Prostate gland (tissue), 2 donors: Measurements from ENCODE around the gene STAB2.

Experiments used
- POLR2A ChIP-seq: fragments of 450-650 bp; IDR thresholded peaks from one replicate; pipeline ENCODE4 v1.6.1; 2016; ENCODE audit warnings: antibody characterized with exemption, mild to moderate bottlenecking
- POLR2AphosphoS5 ChIP-seq: sonication (generic); formaldehyde crosslinking; IDR thresholded peaks from one replicate; pipeline ENCODE4 v1.6.1; 2017; ENCODE audit warnings: antibody characterized with exemption
- TF ChIP-seq, protein P1 (sequence below), 4 experiments: fragments of 200-600 bp in 2 of 4; fragments of 450-650 bp in 2 of 4; sonication (generic) in 2 of 4; IDR thresholded peaks; 1 replicate in 3 of 4; 2 replicates in 1 of 4; pipeline ENCODE4 v1.5.1; 2016 to 2019; ENCODE audit warnings: antibody characterized with exemption in 4 of 4, mild to moderate bottlenecking in 2 of 4, moderate library complexity in 2 of 4

DNA sequence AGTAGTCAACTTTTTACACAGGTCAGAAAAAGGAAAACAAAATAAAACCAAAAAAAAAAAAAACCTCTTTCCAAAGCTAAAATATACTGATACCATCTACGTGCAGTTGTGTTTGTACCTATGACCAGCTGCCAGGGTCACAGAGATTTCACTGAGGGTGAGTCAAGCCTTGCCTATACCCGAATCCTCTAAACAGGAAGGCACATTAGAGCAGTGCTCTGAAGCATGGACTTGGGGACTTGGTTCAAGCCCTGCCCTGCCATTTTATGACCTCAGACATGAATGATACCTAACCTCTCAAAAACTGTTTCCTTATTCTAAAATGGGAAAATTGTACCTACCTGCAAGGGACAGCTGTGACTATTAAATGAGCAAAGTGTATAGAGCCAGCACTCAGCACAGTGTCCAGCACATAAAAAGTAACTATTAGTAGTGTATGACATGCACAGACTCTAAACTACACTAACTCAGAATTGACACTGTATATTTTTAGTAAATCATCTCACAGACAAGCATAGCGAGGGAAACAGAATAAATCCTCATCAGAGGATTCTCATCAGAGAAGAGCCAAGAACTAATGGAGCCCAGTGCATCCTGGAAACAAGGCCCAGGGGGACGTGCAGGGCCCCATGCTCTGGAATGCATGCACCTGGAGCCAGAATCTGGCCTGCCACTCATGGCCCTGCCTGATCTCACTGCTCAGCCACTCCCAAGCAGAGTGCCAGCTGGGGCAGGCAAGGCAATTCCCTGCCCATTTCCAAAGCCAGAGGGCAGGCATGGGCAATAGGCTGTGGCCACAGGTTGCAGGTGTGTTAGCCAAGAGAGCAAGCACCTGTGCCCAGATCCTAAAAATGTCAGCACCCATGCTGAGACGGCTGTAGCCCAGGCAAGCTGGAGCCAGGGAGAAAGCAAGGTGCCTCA is 196.9 kb downstream of the STAB2 start:
- TF ChIP-seq, protein P1, sequence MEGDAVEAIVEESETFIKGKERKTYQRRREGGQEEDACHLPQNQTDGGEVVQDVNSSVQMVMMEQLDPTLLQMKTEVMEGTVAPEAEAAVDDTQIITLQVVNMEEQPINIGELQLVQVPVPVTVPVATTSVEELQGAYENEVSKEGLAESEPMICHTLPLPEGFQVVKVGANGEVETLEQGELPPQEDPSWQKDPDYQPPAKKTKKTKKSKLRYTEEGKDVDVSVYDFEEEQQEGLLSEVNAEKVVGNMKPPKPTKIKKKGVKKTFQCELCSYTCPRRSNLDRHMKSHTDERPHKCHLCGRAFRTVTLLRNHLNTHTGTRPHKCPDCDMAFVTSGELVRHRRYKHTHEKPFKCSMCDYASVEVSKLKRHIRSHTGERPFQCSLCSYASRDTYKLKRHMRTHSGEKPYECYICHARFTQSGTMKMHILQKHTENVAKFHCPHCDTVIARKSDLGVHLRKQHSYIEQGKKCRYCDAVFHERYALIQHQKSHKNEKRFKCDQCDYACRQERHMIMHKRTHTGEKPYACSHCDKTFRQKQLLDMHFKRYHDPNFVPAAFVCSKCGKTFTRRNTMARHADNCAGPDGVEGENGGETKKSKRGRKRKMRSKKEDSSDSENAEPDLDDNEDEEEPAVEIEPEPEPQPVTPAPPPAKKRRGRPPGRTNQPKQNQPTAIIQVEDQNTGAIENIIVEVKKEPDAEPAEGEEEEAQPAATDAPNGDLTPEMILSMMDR (IDR thresholded peaks at IDR 0.05) = peak in 1 of 4 experiments; percentile 31
- TF ChIP-seq POLR2A (no peak), POLR2AphosphoS5 (no peak)
